ENCODE measurements around the gene ZNF143.

ZNF143 gene

DNA sequence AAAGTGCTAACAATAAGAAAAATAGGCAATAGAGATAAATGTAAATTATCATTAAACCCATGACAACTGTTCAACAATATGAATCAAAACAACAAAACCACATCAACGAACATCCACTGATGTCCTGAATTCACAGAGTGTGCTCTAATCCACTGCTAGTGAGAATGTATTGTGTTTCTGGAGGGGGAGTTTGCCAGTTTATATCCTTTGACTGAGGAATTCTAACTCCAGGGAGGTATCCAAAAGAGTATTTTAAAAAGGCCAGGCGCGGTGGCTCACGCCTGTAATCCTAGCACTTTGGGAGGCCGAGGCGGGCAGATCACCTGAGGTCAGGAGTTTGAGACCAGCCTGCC lies 110.9 kb downstream of the ZNF143 start:
- FAIRE-seq (no peak), DNase-seq (ENCODE audit: insufficient read length, low spot score) (no peak)
- TF ChIP-seq, protein P1, sequence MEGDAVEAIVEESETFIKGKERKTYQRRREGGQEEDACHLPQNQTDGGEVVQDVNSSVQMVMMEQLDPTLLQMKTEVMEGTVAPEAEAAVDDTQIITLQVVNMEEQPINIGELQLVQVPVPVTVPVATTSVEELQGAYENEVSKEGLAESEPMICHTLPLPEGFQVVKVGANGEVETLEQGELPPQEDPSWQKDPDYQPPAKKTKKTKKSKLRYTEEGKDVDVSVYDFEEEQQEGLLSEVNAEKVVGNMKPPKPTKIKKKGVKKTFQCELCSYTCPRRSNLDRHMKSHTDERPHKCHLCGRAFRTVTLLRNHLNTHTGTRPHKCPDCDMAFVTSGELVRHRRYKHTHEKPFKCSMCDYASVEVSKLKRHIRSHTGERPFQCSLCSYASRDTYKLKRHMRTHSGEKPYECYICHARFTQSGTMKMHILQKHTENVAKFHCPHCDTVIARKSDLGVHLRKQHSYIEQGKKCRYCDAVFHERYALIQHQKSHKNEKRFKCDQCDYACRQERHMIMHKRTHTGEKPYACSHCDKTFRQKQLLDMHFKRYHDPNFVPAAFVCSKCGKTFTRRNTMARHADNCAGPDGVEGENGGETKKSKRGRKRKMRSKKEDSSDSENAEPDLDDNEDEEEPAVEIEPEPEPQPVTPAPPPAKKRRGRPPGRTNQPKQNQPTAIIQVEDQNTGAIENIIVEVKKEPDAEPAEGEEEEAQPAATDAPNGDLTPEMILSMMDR (IDR thresholded peaks at IDR 0.05; ENCODE audit: insufficient read depth, missing control alignments): no peak

DNA sequence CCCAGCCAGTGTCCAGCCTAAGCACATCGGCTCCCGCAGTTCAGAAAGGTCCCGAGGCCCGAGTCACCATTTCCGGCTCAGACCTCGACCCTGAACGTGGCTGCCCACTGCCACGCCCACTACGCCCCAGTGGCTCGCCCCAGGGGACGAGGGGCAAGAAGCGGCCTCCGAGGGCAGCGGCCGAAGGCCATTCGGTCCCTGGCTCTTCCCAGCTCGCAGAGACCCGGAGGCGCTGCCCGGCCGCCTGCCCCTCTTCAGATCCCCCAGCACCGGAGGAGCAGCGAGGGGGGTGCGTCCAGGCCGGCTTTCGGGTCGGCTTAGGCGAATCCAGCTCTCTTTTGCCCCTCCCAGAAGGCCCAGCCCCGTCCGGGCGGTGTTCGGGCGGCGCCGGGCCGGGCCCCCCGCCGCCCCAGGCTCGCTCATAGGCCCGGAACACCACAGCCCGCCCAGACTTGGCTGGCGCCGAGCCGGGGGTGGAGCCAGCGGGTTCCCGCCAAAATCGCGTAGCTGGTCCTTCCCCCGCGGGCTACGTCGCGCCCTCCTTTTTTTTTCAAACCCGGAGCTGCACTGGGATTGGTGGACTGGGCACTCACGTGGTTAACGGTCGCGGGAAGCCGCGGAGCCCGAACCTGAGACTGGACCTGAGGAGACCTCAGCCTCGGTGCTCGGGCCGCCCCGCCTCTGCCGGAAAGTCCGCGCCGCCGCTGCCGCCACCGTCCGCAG lies 112.4 kb downstream of the ZNF143 start, which contains the start of gene WEE1:
Gene WEE1, plus strand, starts transcription at position 619 of the 723 bp plus-strand sequence. CDS start 264 bp downstream, outside the sequence.
- peak; percentile 84 for DNase-seq (ENCODE audit: insufficient read length, low spot score)
- no peak for FAIRE-seq
- TF ChIP-seq, protein P1 (IDR thresholded peaks at IDR 0.05; ENCODE audit: insufficient read depth, missing control alignments): no peak

DNA sequence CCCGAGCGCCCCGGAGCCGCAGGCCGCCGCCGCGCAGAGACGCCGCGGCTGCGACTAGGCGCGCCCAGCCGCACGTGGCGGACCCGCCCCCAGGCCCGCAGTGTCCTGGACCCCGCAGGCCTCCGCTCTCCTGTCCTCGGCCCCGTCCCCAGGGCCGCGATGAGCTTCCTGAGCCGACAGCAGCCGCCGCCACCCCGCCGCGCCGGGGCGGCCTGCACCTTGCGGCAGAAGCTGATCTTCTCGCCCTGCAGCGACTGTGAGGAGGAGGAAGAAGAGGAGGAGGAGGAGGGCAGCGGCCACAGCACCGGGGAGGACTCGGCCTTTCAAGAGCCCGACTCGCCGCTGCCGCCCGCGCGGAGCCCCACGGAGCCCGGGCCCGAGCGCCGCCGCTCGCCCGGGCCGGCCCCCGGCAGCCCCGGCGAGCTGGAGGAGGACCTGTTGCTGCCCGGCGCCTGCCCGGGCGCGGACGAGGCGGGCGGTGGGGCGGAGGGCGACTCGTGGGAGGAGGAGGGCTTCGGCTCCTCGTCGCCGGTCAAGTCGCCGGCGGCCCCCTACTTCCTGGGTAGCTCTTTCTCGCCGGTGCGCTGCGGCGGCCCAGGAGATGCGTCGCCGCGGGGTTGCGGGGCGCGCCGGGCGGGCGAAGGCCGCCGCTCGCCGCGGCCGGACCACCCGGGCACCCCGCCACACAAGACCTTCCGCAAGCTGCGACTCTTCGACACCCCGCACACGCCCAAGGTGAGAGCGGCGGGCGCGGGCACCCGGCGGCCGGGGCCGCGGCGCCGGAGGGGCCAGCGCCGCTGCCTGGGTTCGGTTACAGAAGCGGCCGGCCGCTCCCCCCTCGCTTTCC lies 113.2 kb downstream of the ZNF143 start:
- no peak for FAIRE-seq
- DNase-seq (ENCODE audit: insufficient read length, low spot score): no peak
- TF ChIP-seq, protein P1 (IDR thresholded peaks at IDR 0.05; ENCODE audit: insufficient read depth, missing control alignments): no peak

- TF ChIP-seq, protein P1 (IDR thresholded peaks at IDR 0.05; ENCODE audit: insufficient read depth, missing control alignments): no peak
- no peak for FAIRE-seq
- no peak for DNase-seq (ENCODE audit: insufficient read length, low spot score)
Measured at GRCh38 chr11:9574622-9575259, 113.9 kb downstream of the ZNF143 start.

DNA sequence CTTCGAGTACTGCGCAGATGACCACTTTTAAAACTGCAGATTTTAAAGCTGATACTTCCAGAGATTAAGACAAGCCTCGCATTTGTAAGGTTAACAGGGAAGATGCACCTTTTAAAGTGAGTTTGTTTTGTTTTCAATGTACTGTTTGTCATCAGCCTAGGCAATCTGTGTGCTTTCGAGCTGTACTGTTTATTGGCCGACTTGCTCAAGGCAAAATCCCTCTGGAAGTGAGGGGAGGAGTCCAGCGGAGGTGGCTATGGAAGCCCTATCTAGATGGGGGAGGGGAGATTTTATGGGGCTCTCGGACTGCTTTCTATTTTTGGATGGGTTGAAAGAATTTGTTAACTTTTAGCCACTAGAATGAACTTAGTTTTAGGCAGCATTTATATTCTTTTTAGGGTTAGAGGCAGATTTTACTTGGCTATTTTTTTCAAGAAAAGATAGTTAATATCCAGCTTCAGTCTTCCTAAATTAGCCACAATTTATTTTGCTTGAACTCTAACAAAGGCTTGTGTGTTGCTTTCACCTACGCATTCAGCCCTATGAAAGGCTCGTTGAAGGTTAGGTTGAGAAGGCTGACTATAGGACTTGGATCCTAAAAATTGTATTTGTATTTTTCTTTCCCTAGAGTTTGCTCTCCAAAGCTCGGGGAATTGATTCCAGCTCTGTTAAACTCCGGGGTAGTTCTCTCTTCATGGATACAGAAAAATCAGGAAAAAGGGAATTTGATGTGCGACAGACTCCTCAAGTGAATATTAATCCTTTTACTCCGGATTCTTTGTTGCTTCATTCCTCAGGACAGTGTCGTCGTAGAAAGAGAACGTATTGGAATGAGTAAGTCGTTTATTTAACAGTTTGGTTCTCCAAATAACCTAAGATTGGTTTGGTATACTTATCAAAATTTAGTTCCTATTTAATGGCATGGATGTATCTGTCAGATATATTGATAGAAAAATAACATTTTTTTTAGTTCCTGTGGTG lies 114.7 kb downstream of the ZNF143 start:
- DNase-seq (ENCODE audit: insufficient read length, low spot score): no peak
- no peak for FAIRE-seq
- TF ChIP-seq, protein P1 (IDR thresholded peaks at IDR 0.05; ENCODE audit: insufficient read depth, missing control alignments): no peak

DNA sequence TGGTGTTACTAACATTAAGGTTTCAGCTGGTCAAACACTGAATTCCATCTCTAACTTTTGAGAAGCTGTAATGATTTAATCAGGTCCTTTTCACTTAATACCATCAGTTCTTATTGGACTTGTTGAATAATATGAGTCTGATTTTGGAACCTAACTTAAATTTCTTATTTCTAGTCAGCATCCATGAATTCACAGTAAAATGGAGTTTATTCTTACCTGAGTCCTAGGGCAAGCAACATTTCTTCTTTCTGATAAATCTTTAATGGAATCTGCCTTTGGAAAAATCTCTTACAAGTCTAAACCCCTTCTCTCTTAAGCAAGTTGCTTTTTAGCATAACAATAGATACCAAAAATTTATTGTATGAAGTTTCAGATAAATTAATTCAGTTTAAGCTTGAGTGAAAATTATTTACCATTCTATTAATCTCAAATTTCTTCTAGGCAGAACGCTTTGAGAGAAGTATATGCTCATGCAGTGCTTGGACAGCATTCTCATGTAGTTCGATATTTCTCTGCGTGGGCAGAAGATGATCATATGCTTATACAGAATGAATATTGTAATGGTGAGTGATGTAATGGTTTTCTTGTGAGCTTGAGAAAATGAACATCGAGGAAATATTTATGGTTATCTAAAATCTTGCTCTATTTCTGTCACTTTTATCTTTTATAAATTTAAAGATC lies 116.0 kb downstream of the ZNF143 start:
- TF ChIP-seq, protein P1 (IDR thresholded peaks at IDR 0.05; ENCODE audit: insufficient read depth, missing control alignments): no peak
- DNase-seq (ENCODE audit: insufficient read length, low spot score): no peak
- no peak for FAIRE-seq

Measured in D721Med (cell line).